ENCODE results near the gene IGSF10.

DNA sequence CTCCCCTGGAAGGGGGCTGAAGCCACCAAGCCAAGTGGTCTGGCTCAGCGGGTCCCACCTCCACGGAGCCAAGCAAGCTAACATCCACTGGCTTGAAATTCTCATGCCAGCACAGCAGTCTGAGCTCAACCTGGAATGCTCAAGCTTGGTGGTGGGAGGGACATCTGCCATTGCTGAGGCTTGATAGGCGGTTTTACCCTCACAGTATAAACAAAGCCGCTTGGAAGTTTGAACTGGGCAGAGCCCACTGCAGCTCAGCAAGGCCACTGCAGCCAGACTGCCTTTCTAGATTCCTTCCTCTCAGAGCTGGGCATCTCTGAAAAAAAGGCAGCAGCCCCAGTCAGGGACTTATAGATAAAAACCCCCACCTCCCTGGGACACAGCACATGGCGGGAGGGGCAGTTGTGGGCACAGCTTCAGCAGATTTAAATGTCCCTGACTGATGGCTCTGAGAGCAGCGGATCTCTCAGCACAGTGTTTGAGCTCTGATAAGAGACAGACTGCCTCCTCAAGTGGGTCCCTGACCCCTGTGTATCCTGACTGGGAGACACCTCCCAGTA, 23.2 kb upstream of the IGSF10 start:
- TF ChIP-seq CTCF (IDR thresholded peaks at IDR 0.05) (no peak), POLR2A (IDR thresholded peaks at IDR 0.05) (no peak)

All from uterus (tissue), 2 donors.